Vagina (tissue), 2 donors: ENCODE measurements around the gene MOGAT3.

ENCODE experiments used
- CTCF ChIP-seq, 3 experiments: fragments of 450-650 bp in 2 of 3; fragments of 200-600 bp in 1 of 3; sonication (generic) in 1 of 3; IDR thresholded peaks; one replicate each; pipeline ENCODE4 v1.5.1; 2017 to 2019; ENCODE audit warnings: antibody characterized with exemption in 3 of 3, mild to moderate bottlenecking in 2 of 3, moderate library complexity in 2 of 3
- POLR2AphosphoS5 ChIP-seq, 2 donors: sonication (generic); formaldehyde crosslinking; IDR thresholded peaks; one replicate each; pipeline ENCODE4 v1.9.0; 2017; ENCODE audit warnings: antibody characterized with exemption in 2 of 2, mild to moderate bottlenecking in 2 of 2, low read depth in 1 of 2; ENCODE audit not compliant: insufficient read depth in 1 of 2

DNA sequence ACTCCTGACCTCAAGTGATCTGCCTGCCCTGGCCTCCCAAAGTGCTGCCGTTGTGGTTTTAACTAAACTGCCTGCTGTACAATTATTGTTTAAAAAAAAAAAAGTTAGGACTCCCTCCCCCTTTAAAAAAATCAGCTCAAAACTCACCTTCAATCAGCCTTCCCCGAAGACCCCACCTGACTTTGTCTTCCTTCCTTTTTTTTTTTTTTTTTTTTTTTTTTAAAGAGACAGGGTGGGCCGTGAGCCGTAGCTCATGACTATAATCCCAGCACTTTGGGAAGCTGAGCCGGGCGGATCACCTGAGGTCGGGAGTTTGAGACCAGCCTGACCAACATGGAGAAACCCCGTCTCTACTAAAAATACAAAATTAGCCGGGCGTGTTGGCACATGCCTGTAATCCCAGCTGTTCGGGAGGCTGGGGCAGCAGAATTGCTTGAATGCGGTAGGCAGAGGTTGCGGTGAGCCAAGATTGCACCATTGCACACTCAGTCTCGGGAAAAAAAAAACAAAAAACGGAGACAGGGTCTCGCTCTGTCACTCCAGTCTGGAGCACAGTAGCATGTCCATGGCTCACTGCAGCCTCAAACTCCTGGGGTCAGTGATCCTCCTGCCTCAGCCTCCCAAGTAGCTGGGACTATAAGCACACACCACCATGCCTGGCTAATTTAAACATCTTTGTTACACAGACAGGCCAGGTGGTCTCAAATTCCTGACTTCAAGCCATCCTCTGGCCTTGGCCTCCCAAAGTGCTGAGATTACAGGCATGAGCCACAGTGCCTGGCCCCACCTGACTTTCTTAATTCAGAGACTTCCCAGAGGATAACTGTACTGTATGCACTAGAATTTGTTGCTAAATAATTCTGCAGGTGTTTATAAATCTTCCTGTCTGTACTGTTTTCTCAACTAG is 40.9 kb upstream of the MOGAT3 start:
- TF ChIP-seq CTCF (IDR thresholded peaks at IDR 0.05) (no peak), POLR2AphosphoS5 (IDR thresholded peaks at IDR 0.05; ENCODE audit: insufficient read depth in 1 of 2, low read depth in 1 of 2) (no peak)
